ENCODE data around the gene SLC39A5.
A peak's percentile ranks its signal among the peaks of the same experiment; 100 is the strongest.

The SLC39A5 gene

DNA sequence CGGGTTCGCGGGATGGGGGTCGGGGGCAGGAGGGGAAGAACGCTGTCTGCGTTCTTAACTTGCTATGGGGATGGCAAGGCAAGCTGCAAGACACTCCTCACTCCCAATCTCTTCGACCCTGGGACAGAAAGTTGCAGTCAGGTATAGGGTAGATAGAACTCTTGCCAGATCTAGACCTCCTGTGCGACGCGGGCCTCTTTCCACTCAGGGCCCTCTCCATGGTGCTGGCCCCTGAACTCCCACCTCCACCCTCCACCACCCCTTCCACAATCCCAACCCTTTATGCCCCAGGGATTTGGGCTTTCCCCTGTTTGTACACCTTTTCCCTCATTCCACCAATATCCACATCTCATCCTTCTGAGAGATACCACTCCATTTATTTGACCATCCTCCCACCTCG lies 4.9 kb upstream of the SLC39A5 start:
- no peaks in the 10 kb centered on the region for H3K27me3 Mint-ChIP-seq (ENCODE audit: low read depth, poor library complexity)
- TF ChIP-seq, protein P1, sequence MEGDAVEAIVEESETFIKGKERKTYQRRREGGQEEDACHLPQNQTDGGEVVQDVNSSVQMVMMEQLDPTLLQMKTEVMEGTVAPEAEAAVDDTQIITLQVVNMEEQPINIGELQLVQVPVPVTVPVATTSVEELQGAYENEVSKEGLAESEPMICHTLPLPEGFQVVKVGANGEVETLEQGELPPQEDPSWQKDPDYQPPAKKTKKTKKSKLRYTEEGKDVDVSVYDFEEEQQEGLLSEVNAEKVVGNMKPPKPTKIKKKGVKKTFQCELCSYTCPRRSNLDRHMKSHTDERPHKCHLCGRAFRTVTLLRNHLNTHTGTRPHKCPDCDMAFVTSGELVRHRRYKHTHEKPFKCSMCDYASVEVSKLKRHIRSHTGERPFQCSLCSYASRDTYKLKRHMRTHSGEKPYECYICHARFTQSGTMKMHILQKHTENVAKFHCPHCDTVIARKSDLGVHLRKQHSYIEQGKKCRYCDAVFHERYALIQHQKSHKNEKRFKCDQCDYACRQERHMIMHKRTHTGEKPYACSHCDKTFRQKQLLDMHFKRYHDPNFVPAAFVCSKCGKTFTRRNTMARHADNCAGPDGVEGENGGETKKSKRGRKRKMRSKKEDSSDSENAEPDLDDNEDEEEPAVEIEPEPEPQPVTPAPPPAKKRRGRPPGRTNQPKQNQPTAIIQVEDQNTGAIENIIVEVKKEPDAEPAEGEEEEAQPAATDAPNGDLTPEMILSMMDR (IDR thresholded peaks at IDR 0.05) = no peak
- peak overlapping the region; percentile 82 for H3K4me3 Mint-ChIP-seq
- peak; percentile 28 for DNase-seq
- H3K36me3 Mint-ChIP-seq (ENCODE audit: low read depth) = peaks cover 4% of the 10 kb centered on the region
- no peaks in the 10 kb centered on the region for H3K9me3 Mint-ChIP-seq
- H3K27ac Mint-ChIP-seq = peak overlapping the region; percentile 27
- H3K4me1 Mint-ChIP-seq = peaks cover 51% of the 10 kb centered on the region

DNA sequence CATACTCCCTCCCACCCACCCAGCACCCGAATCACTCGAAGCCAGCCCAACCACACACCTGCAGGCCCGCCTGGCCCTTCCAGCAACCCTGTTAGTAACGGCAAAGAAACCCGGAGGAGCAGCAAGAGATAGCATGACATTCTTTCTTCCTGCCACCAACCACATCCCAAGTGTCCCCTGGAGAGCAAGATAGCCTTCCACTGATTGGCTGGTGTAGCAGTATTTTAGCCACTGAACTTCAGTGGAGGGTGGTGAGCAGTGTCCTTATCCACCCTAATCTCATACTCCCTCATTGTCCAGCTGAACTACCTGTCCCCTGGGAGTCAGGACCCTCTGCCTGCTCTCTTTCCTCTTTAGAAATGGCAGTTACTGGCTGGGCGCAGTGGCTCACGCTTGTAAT lies 769 bp upstream of the SLC39A5 start:
- peaks cover 4% of the 10 kb centered on the region for H3K36me3 Mint-ChIP-seq (ENCODE audit: low read depth)
- H3K27ac Mint-ChIP-seq = peak overlapping the region; percentile 36
- no peak overlapping the region for H3K4me3 Mint-ChIP-seq
- H3K4me1 Mint-ChIP-seq = peaks cover 37% of the 10 kb centered on the region
- peaks cover 3% of the 10 kb centered on the region for H3K27me3 Mint-ChIP-seq (ENCODE audit: low read depth, poor library complexity)
- TF ChIP-seq, protein P1 (IDR thresholded peaks at IDR 0.05) = no peak
- H3K9me3 Mint-ChIP-seq = no peaks in the 10 kb centered on the region
- DNase-seq = no peak

DNA sequence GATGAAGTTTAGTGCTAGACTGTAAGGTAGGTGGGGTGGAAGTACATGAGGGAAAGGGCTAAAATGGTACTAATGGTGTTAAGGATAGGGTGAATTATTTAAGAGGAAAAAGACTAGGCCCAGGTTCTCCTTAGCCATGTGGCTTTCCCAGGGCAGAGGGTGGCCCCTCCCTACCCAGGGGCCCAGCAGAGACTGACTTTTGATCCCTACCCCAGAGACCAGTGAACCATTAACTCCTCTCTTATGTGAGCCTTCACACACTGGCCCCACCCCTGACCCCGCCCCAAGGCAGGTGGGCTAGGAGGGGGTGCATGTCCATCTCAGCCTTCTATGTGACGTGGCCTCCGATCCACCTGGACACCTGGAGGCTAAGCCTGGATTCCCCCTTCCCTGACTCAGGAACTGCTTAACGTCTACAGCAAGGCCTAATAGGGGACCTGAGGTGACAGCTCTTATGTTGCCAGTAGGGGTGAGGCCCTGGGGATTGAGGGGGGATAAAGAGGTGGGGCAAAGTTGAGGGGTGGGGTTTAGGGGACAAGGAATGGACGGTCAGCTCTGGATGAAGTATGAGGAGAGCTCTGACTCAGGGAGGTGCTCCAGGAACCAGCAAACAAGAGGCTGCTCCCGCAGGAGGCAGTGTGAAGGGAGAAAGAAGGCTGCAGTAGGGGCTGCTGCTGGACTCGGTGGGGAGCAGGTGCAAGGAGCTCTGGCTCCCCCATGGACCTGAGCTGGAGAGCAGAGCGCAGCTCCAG lies 757 bp downstream of the SLC39A5 start:
- Mint-ChIP-seq H3K4me3 (no peak overlapping the region), H3K27me3 (ENCODE audit: low read depth, poor library complexity) (peaks cover 3% of the 10 kb centered on the region), H3K27ac (peak overlapping the region; percentile 51), H3K9me3 (no peaks in the 10 kb centered on the region), H3K36me3 (ENCODE audit: low read depth) (peaks cover 4% of the 10 kb centered on the region), H3K4me1 (peaks cover 24% of the 10 kb centered on the region)
- TF ChIP-seq, protein P1 (IDR thresholded peaks at IDR 0.05) = no peak
- DNase-seq = no peak

DNA sequence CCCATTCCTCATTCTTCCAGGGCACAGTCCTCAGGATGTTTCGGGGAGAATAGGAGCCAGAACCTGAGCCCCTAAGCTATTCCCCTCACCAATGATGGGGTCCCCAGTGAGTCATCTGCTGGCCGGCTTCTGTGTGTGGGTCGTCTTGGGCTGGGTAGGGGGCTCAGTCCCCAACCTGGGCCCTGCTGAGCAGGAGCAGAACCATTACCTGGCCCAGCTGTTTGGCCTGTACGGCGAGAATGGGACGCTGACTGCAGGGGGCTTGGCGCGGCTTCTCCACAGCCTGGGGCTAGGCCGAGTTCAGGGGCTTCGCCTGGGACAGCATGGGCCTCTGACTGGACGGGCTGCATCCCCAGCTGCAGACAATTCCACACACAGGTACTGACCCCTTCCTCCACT lies 1.3 kb downstream of the SLC39A5 start:
- H3K4me3 Mint-ChIP-seq = no peak overlapping the region
- H3K27me3 Mint-ChIP-seq (ENCODE audit: low read depth, poor library complexity) = peaks cover 3% of the 10 kb centered on the region
- DNase-seq = no peak
- H3K36me3 Mint-ChIP-seq (ENCODE audit: low read depth) = peaks cover 4% of the 10 kb centered on the region
- H3K4me1 Mint-ChIP-seq = peaks cover 23% of the 10 kb centered on the region
- H3K9me3 Mint-ChIP-seq = no peaks in the 10 kb centered on the region
- no peak overlapping the region for H3K27ac Mint-ChIP-seq
- TF ChIP-seq, protein P1 (IDR thresholded peaks at IDR 0.05) = no peak

DNA sequence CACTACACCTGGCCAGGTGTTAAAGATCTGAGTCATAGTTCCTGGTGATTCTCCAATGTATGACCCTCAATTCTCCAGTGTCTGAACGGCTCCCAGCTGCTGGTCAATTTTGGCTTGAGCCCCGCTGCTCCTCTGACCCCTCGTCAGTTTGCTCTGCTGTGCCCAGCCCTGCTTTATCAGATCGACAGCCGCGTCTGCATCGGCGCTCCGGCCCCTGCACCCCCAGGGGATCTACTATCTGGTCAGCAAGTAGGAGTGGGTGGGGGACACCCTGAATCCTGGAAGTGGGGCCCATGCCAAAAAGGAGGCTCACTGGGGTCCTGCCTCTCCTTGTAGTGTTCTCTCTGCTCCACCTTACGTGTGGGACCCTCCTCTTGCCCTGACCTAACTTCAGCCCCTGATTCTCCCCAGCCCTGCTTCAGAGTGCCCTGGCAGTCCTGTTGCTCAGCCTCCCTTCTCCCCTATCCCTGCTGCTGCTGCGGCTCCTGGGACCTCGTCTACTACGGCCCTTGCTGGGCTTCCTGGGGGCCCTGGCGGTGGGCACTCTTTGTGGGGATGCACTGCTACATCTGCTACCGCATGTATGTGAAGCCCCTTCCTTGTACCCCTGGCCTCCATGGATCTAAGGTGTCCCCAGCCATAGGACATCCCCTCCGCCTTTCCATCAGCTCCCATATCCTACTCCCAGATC lies 5.0 kb downstream of the SLC39A5 start:
- no peak for DNase-seq
- H3K27ac Mint-ChIP-seq = peak overlapping the region; percentile 84
- peaks cover 3% of the 10 kb centered on the region for H3K27me3 Mint-ChIP-seq (ENCODE audit: low read depth, poor library complexity)
- no peak overlapping the region for H3K4me3 Mint-ChIP-seq
- H3K36me3 Mint-ChIP-seq (ENCODE audit: low read depth) = peaks cover 7% of the 10 kb centered on the region
- TF ChIP-seq, protein P1 (IDR thresholded peaks at IDR 0.05) = no peak
- H3K4me1 Mint-ChIP-seq = peaks cover 29% of the 10 kb centered on the region
- no peaks in the 10 kb centered on the region for H3K9me3 Mint-ChIP-seq

All from nephron progenitor cell (in vitro differentiated cells).